GM21717 (cell line): ENCODE results near the gene FGF8.
"Not testable (repeated sequence)": the region's sequence is repeated elsewhere in the genome, so short reads cannot be mapped to it uniquely, and the experiment has no call there.

Experiments used
- ATAC-seq: cut with Tn5 transposase; IDR thresholded peaks from one replicate; pipeline ENCODE4 v1.9.1; 2021; ENCODE audit warnings: mild to moderate bottlenecking, moderate library complexity; ENCODE audit not compliant: unreplicated experiment

Gene FGF8, protein sequence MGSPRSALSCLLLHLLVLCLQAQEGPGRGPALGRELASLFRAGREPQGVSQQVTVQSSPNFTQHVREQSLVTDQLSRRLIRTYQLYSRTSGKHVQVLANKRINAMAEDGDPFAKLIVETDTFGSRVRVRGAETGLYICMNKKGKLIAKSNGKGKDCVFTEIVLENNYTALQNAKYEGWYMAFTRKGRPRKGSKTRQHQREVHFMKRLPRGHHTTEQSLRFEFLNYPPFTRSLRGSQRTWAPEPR

DNA sequence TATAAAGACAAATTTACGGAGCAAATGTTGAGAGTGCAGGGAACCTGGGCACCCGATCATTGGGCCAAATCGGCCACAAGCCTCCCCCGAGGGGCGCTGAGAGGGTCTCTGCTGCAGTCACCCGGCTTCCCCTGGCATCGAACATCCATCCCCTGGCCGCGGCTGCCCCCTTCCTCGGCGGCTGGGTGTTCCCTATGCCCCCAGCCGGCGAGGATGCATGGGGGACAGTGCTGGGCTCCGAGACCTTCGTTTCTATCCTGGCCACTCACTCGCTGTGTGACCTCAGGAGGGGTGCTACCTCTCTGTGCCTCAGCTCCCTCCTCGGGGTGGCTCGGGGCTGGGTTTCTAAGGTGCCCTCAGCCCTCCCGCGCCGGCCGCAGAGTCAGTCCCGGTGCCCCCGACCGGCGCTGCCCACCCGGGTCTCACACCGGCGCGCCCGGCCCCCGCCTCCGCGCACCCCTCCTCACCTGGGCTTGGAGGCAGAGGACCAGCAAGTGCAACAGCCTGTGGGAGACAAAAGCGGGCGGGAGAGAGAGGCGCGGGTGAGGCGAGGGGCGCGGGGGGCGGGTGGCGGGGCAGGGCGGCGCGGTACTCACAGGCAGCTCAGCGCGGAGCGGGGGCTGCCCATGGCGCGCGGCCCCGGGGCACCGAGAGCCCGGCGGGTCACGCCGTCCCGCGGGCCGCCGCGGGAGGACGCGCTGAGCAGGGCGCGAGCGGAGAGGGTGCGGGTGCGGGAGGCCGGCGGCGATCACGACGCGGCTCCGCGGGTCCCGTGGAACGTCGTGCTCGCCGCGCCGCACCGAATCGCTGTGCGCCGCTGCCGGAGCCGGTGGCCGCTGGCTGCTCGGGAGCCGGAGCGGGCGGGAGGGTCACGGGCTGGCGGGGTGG is at the start of gene FGF8:
TSS of gene FGF8 (minus strand) at position 842 of the 888 bp plus-strand sequence. CDS start at position 628, 214 bp downstream.
- ATAC-seq: no peak

DNA sequence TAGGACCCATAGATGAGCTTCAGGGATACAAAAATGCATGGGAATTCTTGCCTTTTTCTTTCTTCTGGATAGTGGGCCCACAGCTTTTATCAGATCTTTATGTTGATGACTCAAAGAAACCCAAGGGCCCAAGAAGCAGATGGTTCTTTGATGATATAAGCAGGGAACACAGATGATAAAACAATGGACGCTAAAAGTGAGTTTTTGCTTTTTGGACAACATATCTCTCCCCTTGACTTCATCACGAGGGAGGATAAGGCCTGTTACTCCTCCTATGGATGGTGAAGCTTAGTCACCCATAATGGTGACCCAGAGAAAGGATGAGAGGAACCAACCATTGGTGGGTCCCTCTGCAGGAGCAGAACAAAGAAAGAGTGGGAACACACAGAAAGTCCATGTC is 48.8 kb upstream of the FGF8 start:
- no peak for ATAC-seq

DNA sequence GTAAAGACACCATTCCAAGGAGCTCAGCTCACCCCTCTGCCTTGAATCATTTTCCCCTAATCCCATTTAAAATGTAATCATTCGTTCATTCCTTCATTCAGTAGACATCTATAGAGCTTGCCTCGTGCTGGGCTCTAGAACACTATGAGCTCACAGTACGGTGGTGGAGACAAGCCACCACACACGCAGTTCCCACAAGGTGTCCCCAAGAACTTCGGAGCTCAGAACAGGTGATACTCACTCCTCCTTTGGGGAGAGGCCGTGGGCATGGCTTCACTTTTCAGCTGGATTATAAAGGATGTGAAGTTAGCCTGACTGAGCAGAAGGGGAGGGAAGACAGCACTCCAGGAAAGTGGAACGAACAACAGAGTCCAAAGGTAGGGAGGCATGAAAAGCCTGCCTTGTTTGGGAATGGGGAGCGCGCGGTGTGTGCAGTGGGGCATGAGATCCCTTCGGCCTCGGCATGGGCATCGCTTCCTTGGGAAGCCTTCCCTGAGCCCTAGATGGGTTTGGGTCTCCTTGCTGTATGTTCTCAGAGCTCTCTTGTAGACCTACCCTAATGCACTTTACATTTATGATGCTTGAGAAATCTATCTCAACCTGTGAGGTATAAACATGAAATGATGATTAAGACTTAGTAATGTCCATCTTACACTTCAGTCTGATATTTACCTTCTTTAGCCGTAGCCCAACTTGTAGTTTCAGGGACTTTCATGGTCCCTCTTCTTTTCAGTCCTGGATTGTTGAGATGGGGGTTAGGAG is 43.1 kb upstream of the FGF8 start:
- peak; percentile 18 for ATAC-seq

DNA sequence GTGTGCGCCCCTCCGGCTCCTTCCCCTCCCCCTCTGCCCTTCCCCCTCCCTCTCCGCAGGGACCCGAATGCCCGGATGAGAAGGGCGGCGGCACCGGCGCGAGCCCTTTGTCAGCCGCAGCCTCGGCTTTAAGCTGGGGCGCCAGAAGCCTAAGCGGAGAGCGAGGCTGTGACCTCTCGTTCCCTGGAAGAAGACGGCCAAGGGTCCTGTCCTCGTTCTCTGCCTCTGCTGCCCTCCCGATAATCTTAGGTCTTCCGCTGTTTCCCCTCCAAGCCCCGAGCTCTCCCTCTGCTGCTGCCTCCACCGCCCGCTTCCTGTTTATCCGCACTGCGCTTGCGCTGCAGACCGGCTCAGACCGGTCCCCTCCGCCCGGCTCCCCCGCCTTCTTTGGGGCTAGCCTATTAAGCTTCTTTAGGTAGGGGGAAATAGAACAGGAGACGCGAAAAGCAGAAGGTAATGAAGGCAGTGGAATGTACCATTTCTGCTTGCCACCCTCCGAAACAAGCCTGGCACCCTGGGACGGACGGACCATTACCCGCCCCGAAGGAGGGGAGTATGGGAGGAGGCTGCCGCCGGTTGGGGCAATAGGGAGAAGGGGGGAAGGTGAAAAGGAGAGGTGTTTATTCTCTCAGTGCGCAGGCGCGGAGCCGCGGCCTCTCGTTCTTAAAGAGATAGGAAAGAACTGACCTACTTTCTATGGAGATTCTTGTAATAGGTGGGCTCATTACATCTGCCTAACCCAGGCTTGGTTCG is 42.4 kb upstream of the FGF8 start, which contains the start of gene OGA:
TSS of gene OGA (minus strand) at position 326 of the 753 bp plus-strand sequence. CDS start 422 bp downstream, outside the sequence.
- peak; percentile 74 for ATAC-seq

DNA sequence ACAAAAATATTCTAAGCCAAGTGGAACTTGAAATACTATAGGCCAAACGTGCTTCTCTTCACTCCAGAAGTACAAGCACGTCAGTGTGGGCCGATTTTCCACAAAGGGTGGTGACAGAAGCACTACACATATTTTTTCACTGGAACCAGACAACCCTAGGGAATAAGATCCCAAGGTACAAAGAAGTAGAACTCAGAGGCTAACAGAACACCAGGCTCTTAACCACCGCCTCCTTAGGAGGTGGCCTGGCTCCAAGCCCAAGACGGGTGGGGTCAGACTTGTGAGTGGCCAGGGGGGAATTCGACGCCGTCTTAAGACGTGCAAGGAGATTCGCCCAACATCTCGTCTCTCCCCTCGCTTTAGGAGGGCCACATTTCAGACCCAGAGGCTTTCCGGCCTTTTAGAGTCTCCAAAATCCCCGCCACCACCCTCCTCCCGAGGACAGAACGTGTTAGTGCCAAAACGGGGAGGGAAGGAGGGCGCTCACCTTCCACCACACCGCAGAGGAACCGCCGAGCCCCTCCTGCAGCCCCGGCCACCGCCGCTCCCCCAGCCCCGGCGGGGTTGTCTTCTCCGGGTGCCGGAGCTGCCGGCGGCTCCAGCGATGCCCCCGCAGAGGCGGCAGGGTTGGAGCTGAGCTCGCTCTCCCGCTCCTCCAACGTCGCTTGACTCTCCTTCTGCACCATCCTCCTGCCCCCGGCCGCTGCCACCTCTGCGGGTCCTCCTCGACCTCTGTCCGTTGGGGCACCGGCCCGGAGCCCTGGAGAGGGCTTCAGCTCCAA is 41.6 kb upstream of the FGF8 start:
- peak; percentile 7 for ATAC-seq

DNA sequence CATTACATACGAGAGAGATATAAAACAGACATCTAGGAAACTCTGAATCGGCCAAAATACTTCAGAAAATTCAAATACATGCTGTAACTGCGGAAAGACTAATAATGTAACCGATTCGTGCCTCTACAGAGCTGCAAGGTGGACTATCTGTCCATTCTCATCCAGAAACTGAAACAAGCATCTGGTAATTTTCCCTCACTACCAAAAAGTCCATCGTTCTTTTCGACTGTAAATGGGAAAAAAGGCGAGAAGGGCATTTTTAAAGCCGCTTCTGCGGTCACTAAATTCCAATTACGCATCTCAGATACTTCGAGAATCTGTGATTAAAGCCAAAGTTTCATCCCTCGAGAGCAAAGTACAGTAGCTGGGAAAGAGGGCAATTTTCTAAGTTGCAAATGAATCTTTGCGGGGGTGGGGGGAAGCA is 41.0 kb upstream of the FGF8 start:
- no peak for ATAC-seq

DNA sequence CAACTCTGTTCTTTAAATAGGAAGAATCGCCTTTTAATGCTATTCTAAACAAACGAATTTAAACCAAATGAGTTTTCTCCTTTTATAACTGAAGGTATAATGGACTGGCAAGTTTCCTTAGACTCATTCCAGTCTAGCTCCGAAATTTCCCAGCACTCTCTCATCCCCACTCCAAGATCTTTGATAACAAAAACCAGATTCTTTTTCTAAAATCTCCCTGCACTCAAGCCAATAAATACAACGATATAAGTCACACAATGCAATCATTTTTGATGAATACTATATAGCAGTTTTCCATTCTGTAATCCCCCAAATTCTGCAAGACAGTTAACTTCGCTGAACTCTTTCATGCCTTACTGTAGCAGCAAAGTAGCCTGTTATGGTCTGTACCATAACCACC is 40.5 kb upstream of the FGF8 start:
- ATAC-seq: no peak

DNA sequence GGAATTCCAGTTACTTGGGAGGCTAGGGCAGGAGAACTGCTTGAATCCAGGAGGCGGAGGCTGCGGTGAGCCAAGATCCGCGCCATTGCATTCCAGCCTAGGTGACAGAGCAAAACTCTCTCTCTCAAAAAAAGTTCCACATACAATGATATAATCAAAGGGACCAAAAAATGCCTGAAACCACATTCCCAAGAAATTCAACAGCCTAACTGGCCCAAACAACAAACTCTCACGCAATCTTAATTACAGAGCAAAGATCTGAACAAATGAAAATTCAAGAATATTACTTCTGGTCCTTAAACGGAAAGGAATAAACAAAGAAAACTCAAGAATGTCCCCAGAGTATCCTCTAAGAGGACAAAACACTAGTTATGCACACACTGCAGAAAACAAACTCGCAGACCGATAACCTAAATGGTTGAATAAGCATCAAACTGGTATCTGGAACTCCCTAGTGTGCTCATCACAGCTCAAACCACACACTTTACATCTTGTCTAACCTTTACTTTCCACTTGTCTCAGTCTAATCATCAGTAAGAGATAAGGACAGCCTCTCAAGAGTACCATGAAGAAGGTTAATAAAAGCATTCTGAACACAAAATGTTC is 38.7 kb upstream of the FGF8 start:
- no peak for ATAC-seq

DNA sequence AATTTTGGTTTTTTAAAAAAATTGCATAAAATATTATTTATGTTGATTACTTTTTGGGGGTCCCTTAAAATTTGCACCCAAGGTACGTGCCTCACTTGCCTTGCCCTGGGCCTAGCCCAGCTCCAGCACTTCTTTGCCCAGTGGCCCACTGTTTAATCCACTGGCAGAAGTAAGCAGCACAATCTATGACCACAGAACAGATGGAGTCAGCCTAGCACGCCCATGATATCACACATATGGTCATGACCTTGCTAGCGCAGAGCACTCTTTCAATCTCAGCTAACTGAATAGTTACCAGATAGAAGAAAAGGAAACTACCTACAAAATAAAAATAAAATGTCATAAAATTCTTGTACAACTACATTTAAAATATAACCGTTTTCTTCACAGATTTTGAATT is 36.7 kb upstream of the FGF8 start:
- ATAC-seq: no peak

DNA sequence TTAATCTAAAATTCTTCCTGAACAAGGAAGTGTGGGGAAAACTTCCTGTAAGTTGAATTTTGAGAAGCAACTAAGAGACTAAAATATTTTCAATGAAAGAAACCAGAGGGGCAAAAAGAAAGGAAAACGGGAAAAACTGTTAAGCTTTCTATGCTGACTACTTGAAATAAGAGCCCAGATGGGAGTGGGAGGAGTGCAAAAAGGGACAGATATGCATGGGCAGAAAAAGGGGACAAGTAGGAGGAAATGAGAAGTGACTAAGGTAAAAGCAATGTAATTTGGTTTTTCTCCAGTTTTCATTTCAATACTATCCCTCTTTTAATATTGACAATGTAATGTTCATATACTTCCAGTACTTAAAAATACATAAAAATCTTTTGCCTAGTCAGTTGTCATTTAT is 31.2 kb upstream of the FGF8 start:
- ATAC-seq: no peak

DNA sequence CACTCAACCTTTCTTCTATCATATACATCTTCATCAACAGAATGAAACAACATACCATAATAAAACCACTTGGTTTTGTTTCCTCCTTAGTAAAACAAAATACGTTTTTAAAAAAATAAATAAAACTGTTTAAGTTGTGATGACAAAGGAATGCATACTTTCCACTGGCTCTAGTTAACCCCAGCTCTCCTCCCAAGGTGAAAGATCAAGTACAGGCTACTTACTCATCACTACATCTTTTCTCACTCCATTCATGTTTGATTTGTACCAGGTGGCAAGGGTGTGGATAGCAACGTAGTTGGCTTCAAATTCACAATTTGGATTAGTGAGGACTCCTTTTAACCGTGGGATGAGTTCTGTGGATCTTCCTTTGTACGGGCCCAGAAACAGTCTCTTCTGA is 27.6 kb upstream of the FGF8 start:
- ATAC-seq: no peak

DNA sequence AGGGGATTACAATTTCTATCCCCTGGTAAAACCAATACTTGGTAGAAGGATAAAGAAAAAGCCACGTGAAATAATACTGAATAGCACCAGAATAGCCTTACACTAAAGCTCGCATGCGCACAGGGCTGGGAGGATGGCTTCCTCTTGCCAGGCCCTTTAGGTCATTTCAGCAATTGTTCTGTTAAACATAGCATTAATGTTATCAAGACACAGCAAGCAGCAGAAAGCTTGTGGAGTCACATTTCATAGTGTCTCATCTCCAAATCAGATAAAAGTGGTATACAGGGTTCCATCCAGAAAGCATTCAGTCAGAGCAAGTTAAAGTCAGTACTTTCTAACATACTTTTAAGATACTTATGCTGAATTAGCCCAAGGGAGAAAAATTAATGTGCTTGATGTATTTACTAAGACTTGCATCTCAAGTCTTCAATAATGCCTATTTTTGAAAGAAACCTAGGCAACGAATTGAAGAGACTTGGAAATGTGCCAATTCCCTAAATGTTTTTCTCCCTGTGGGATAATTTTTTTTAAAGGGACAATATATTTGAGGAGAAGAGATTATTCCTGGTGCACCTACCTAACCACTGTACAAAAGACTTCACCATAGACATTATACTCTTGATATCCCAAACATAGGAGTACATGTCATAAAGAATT is 21.6 kb upstream of the FGF8 start:
- no peak for ATAC-seq

DNA sequence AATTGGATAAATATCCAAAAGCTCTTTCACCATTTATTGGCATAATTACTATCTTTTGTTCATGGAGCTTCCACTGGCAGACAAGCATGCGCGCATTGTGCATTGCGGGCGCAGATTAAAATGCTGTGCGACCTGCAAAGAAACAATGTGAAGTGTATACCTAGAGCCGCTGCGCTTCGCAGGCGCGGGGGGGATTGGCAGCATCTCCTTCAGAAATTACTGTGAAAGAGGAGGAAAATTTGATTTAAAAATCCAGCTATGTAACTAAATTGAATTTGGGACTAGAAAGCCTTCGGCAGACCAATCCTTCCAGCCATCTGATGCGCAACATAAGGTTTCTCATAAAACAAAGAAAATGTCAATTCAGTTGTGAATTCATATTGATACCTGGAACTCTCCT is 17.6 kb upstream of the FGF8 start:
- ATAC-seq: no peak

DNA sequence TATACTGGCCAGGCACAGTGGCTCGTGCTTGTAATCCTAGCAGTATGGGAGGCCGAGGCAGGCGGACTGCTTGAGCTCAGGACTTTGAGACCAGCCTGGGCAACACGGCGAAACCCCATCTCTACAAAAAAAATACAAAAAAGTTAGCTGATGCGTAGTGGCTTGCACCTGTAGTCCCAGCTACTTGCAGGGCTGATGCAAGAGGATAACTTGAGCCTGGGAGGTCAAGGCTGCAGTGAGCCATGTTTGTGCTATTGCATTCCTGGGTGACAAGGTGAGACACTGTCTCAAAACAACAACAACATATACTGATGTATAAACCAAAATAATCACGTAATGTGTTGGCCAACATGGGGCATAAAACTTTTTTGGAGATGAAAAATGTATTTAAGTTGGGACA is 13.8 kb upstream of the FGF8 start:
- no peak for ATAC-seq

DNA sequence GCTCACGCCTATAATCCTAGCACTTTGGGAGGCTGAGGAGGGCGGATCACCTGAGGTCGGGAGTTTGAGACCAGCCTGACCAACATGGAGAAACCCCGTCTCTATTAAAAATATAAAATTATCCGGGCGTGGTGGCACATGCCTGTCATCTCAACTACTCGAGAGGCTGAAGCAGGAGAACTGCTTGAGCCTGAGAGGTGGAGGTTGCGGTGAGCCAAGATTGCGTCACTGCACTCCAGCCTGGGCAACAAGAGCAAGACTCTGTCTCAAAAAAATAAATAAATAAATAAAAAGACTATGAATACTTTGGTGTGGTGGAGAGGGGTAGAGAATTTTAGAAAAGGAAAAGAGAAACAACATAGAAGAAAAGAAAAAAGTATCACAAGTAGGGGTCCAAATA is 13.3 kb upstream of the FGF8 start:
- not testable (repeated sequence) for ATAC-seq

DNA sequence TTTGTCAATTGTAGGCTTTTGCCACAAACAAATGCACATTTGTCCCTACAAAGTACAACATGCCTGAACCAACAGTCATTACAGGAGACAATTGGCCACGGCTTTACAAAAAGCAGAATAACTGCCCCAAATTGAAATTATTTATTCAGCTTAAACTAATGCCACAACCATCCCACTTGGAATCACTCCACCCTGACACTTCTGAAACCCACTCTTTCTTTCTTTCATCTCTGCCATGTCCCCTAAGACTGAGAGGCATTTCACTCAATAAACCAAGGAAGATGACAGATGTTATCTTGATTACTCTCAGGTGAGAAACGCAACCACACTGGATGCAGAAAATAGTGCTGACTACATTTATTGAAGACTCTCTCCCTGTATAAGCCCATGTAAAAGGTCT is 9.9 kb upstream of the FGF8 start:
- ATAC-seq: no peak

DNA sequence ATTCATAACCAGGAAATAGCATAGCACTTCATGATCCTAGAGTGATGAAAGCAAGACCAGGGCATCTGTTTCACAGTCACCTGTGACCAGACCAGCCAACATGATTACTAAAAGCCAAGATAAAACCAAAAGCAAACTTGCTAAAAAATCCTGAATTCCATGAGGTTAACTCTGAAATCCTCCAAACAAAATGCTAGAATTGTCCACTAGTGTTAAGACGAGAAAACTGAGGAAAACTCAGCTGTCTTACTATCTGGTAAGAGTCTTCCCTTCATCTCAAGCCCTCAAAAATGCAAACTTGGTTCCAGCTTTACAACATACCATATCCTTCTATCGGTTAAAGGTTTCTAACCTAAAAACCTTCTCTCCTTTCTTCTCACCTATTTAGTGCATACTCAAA is 8.6 kb upstream of the FGF8 start:
- no peak for ATAC-seq

DNA sequence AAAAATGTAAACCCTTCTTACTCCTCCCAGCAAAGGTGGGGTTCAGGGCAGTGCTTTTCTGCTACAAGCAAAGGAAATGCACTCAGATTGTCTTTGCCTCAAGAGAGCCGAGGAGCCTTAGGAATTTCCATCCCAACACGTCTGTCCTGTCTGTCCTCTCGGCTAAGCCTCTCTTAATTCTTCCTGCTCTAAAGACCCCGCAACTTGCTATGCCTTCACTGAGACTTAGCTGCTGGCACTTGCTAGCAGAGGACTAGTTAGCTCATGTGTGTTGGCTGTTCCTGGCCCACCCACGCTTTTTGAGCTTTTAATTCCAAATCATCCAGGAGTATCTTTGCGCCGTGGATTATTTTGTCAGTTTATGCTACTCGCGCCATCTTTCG is 7.8 kb upstream of the FGF8 start:
- ATAC-seq: no peak
